D341Med (cell line): ENCODE measurements around the gene NINJ2.
"Not testable (repeated sequence)": the region's sequence is repeated elsewhere in the genome, so short reads cannot be mapped to it uniquely, and the experiment has no call there.

Source experiments
- DNase-seq: peaks from one replicate; pipeline ENCODE4 v3.0.0; 2012; ENCODE audit warnings: low spot score

Gene NINJ2

DNA sequence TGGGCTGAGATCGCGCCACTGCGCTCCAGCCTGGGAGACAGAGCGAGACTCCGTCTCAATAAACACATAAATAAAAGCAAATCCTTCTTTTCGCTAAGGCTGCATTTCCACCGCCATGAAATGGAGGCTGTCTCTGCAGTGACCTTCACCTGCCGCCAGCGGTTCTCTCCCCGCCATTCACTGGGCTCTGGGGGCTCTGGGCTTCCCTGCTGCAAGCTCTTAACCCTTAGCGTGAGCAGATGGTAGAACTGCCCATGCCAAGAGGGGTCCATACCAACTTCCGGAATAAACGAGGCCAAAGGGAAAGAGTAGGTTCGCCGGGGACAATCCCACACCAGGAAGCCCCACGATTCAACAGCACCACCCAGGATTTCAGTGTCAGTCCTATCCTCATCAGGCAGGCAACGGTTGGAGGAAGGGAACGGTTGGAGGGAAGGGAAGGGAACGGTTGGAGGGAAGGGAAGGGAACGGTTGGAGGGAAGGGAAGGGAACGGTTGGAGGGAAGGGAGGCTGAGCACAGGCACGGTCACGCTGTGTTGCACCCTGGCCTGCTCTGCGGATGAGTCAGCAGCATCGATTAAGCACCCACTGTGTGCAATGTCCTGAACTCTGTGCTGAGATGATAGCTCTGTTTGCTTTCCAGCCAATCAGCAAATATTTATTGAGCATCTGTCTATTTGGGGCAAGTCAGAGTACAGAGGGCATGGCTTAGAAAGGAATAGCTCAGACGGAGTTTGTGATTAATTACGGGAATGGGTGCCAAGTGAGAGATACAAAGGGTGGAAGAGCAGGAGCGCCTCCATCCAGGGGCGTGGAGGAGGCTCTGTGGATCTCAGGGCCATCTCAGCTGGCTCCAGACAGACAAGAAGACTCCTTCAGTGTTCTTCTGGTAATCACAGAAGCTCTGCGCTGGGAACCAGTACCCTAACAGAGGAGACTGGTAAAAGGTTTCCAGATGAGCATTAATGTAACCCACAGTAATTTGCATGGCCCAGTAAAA is 77.9 kb downstream of the NINJ2 start:
- DNase-seq = no peak

DNA sequence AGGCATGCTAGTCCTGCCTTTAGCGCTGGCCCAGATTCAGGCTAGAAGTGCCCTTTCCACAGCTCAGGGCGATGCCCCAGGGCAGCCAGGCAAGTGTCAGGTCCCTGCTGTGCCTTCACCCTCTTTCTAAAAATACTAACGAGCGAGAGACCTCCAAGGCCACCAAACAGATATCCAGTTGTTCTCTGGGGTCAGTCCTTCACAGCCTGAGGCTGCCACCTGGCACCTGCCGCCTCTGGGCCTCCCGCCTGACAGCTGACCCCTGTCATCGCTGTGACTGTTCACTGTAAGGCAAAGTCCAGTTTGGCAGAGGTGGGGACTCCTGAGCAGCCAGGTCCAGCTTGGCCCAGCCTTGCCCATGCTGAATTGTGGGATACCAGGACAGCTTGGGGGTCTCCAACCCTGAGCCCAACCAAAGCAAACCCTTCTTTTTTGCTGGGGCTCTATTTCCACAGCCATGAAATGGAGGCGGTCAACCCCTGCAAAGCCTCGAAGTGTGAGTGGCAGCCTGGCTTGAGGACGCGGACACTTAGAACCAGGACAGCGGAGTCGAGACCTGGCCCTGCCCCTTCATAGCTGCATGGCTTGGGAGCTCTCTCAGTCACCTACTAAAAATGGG is 79.9 kb downstream of the NINJ2 start:
- no peak for DNase-seq

DNA sequence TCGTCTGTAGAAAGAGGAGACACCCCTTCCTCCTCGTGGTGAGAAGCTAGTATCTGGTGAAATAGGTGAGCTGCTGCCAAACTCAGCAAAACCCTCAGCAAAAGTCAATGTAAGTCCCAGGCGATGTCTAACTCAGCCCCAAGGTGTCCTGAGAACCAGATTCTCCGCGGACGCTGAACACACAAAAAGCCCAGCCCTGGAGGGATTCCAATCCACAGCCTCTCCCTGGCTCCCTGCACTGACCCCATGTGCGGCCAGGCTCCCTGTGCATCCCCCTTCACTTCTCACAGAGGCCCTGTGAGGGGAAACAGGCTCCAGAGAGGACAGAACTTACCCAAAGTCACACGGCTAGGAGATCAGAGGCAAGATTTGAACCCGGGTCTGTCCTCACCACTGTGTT is 81.5 kb downstream of the NINJ2 start:
- DNase-seq = no peak

DNA sequence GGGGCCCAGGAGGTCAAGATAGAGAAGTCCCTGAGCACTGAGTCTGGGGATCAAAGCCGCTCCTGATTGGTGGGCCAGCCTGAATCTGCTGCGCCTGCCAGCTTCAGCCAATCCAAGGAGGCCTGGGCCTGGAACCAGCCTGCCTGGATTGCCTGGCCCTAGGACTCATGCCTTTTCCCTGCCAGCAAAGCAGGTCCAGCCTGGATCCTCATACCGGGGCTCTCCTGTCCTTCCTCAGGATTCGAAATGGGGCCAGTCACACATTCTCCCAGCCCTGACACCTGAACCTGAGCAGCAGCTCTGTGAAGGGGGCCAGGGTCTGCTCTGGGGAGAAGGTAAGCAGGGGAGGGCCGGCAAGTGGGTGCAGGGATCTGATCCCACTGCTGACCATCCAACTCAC is 81.9 kb downstream of the NINJ2 start:
- DNase-seq = no peak

DNA sequence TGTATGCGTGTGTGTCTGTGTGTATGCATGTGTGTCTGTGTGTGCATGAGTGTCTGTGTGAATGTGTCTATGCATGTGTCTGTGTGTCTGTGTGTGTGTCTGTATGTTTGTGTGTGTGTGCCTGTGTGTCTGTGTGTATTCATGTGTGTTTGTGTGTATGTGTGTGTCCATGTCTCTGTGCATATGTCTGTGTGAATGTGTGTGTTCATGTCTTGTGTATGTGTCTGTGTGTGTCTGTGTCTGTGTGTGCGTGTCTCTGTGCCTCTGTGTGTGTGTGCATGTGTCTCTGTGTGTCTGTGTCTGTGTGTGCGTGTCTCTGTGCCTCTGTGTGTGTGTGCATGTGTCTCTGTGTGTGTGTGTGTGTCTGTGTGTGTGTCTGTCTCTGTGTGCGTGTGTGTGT is 82.4 kb downstream of the NINJ2 start:
- DNase-seq = no peak

DNA sequence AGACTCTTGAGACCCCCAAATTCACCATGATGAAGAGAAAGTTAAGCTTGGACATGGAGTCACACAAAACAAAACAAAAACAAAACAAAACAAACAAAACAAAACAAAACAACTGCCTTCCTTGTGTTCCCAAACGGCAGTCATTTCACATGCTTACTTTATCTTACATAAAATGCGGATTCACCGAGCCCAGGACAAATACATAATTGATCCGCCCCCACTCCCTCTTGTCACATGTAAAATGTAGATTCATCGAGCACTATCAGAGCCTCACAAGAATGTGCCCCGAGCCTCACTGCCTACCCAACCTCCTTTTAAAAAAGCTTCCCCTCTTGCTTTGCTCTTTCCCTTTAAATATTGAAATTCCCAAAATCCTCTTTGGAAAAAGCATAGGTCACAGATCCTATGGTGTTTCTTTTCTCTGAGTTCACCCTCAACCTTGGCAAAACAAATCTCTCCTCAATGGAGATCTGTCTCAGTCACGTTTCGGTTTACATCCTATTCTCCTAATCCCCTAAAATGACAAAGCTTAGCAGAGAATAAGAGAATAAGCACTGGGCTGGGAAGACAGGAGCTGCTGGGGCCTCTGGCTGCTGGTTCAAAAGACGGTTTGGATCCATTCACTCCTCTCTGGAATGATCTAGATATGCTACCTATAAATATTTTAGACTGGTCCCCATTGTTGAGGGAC is 83.7 kb downstream of the NINJ2 start:
- DNase-seq = no peak

DNA sequence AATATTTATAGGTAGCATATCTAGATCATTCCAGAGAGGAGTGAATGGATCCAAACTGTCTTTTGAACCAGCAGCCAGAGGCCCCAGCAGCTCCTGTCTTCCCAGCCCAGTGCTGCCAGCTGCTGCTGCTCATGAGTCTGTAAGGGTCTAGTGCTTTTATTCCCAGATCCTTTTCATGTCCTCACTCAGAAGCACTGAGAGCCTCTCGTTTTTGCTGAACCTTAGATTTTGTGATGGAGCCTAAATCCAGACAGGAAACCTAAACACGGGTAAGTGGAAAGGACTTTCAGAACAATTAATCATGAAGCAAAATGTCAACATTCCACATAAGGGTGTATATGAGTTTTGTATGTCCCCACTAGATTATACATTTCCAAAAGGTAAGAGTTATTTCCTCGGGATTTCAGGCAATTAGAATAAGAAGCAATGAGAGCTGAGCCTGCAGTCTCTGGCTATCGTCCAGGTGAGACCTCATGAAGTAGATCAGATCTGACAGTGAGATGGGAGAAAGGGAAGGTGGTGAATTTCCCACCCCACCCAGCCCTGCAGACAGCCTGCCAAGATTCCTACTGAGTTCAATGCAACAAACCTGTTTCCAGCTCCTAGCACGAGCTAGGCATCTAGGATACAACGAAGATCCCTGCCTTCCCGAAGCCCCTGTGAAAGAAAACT is 84.4 kb downstream of the NINJ2 start:
- no peak for DNase-seq

DNA sequence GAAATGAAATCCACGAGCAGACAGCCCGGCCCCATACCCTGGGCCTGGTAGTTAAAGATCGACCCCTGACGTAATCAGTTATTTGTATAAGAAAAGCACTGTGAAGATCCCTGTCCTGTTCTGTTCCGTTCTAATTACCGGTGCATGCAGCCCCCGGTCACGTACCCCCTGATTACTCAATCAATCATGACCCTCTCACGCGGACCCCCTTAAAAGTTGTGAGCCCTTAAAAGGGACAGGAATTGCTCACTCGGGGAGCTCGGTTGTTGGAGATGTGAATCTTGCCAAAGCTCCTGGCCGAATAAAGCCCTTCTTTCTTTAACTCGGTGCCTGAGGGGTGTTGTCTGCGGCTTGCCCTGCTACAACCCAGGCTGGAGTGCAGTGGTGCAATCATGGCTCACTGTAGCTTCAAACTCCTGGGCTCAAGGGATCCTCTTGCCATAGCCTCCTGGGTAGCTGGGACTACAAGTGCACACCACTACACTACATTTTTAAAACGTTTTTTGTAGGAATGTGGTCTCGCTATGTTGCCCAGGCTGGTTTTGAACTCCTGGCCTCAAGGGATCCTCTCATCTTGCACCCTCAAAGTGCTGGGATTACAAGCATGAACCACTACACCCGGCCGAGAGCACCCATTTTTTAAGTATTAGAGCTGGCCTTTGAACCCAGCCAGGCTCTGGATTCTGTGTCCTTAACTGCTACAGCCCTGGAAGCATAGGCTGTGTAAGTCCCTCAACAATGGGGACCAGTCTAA is 85.1 kb downstream of the NINJ2 start:
- DNase-seq = not testable (repeated sequence)

DNA sequence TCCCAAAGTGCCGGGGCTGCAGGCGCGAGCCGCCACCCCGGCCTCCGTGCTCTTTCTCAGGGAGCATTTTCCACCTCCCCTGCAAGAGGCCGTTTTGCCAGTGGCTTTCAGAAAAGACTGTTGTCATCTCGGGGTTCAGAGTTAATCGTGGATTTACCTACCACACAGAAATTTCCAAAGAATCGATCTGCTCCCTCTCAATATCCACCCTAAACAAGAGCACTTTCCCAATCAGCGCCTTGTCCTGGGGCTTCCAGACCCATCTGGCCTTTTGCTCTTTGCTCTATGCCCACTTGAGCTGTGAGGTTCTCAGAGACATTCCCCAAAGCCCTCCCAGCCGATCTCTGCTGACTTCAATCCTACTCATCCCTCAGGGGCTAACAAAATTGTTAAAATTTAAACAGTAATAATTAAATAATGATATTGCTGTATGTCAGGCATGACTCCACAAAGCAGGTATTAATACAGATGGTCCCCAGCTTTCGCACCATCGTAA is 86.6 kb downstream of the NINJ2 start:
- no peak for DNase-seq

DNA sequence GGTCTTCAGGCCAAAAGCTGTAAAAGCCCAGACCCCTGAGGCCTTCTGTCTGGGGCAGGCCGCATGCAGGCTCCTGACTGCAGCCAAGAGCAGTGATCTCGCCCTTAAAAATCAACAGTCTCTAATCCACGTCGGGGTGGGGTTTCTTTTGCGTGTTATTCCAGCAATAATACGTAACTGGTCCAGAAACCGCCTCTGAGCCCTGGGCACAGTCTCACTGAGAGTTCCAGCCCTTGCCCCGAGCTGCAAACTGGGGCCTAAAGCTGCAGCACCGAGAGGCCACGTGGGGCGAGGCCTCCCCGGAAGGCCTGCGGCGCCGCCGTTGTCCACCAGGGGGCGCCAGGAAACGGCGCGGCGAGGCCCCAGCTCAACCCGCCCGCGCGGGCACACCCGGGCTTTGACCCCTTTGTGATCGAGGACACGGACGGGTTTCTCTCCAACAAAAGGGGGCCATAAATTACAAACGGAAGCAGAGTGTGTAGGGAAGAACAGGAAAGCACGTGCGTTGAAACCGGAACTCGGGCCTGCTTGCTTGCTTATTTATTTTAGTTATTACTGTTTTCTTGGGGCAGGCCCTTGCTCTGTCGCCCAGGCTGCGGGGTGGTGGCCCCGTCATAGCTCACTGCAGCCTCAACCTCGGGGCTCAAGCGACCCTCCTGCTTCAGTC is 87.2 kb downstream of the NINJ2 start:
- peak; percentile 95 for DNase-seq

DNA sequence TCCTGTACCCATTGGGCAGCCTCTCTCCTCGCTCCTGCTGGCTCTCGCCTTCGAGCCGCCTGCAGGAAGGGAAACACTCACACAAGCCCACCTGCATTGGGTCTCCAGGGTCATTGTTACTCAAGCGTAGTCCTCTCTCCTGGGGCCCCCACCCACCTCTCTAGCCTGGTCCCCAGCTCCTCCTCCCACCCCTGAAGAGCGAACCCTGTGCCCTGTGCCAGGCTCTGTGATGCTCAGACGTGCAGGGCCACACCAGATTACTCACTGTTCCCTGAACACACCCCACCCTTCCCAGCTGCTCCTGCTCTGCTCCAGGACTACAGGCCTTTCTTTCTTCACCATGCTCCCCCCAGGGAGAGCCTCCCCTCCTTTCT is 88.1 kb downstream of the NINJ2 start:
- DNase-seq = no peak

DNA sequence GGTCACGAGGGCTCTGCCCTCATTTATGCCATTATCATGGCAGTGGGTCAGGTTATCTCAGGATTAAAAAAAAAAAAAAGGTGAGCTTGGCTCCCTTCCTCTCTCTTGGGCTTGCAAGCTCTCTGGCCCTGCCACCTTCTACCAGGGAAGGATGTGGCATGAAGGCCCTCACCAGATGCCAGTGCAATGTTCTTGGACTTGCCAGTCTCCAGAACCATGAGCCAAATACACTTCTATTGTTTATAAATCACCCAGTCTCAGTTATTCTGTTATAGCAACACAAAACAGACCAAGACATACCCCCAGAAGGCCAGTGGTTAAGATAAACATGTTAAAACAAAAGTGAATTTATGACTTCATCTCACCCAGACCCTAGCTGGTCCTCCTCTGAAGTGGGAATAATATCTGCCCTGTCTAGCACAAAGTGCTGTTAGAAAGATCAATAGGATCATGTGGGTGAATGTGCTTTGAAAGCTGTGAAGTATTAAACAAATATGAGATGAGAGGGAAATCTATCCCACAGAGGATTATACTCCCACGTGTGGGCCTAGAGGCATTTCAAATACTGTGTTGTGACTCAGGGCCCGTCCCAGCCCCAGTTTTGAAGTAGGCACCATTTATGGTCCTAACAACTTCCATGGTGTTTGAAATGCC is 88.6 kb downstream of the NINJ2 start:
- DNase-seq = no peak

DNA sequence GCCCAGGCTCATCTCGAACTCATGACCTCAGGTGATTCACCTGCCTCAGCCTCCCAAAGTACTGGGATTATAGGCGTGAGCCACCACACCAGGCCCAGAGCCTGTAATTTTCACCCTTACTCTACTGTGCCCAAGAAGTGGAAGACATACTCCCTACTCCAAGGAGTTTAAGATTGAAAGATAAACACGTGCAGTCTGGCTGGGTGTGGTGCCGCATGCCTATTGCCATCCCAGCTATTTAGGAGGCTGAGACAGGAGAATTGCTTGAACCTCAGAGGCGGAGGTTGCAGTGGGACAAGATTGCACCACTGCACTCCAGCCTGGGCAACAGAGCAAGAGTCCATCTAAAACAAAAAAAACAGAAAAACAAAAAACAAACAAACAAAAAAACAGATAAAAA is 90.0 kb downstream of the NINJ2 start:
- no peak for DNase-seq

DNA sequence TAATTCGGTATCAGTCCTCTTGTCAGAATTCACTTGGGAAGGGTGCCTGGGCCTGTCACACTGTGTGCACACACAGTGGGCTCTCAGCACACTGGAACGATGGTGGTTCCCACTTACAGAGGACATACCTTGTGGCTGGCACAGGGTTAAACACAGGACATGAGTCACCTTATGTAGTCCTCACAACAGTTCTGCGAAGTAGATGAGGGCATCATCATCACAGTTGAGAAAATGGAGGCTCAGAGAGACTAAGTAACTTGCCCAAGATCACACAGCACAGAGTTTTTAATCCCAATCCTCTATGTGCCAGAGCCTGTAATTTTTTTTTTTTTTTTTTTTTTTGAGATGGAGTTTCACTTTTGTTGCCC is 90.7 kb downstream of the NINJ2 start:
- DNase-seq = no peak

DNA sequence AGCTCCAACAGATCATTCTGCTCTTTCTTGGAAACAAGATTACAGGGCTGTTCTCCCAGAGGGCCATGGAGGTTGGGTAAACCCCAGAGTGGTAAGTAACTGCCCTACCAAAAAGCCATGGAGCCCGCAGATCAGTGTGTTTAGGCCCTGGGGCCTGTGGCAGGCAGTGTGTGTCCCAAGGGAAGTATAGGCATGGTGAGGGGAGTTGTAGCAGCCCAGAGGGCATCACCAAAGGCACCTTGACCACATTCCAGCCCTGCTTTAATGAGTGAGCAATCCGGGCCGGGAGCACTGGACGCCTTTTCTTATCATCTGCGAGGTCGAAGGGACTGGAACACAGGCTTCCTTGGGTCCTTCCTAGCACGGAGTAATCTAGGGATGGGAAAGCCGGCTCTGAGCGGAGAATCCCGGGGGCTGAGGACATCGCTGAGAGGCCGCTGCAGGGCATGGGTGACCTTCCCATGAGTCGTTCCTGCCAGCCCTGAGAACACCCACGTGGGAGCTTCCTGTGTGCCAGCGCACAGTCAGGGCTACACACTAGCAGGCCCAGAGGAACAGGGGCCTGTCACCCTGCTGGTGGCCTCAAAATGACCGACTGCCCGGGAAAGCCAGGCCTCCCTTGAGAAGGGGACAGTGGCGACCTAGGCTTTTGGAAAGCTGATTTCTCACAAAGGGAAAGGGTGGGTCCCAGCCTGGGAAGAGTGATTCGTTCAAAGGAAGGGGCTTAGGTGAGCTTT is 91.3 kb downstream of the NINJ2 start:
- peak; percentile 63 for DNase-seq

DNA sequence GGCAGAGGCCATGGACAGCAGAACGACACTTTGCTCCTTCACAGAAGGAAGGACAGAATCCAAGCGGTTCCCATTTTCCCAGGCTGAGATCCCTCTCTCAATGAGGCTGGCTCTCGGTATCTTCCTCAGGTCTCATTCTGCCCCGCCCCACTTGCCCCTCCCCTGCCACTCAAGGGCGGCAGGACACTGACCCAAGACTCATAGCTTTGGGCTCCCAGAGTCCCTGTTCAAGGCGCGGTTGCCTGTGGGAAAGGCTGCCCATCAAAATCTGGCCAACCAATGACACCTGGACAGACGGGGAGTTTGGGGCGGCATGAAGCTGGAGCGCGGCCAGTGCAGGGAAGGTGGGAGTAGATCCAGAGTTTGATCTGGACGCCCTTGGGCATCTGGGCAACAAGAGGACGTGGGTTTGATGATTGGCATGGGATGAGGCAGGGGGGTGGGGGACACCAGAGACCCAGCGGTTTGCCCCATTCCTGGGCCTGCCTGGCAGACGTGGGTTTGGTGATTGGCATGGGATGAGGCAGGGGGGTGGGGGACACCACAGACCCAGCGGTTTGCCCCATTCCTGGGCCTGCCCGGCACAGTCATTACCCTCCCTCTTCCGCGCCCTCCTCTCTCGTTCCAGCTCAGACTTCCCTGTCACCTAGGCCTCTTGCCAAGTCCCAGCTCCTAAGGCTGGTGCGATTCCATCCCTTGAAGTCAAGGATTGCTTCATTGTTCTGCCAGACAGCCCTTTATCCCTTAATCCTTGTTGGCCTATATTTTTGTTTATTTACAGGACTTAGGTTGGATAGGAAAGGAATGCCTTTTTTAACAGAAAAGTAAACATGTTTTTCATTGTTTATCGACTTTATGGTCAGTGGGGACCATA is 92.1 kb downstream of the NINJ2 start:
- peak; percentile 82 for DNase-seq

DNA sequence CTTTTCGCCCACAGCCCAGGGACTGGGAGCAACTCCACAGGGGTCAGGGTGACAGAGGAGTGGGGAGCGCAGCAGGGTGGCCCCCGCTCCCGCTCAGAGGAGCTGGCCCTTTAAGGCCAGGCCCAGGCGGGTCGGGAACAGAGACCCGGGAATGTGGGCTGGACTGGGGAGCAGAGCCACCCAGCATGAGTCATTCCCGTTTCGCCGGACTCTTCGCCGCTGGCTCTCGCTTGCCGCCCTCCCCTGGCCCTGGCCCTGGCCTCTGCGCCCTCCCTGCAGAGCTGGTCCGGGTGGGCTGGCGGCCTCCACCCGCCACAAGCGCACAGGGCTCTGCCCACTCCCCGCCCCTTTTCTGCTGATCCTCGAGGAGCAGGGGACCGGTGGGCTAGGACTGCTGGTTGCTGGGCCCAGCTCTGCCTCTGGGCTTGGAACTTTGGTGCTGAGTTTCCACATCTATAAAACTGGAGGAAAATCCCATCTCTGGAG is 92.8 kb downstream of the NINJ2 start:
- DNase-seq = peak; percentile 60

DNA sequence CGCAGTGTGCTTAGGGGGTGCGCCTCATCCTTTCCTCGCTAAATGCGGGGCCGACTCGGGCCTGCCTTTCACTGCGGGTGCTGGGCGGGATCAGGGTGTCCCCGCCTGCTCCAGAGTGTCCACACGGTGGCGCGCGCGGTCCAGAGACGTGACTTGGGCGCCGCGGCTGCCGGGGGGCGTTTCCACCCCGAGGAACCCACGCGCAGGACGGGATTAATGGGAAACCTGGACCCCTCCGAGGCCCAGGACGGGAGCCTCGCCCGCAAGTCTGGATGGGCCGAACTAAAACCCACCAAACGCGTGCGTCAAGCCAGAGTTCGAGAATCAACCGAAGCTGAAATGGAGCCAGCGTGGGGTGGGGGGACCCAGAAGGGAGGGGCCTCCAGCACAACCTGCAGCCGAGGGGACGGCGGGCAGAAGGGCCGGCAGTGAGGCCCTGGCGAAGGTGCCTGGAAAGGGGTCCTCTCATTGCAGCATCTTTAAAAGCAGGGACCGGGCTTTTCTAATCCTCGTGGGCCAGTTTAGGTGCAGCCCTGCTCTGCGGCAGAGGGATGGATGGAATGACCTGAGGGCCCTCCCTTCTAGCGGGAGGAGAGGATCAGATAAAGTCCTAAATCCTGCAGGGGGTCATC is 93.3 kb downstream of the NINJ2 start:
- DNase-seq = peak; percentile 96
